BLaER1 (cell line): ENCODE measurements around the gene ODAD2.
"Not testable (repeated sequence)": the region's sequence is repeated elsewhere in the genome, so short reads cannot be mapped to it uniquely, and the experiment has no call there.

Experiments used
- H3K27ac ChIP-seq: shearing (Covaris generic); formaldehyde crosslinking; 2 replicates; pipeline ENCODE4 v1.8.1; 2022
- H3K27me3 ChIP-seq: shearing (Covaris generic); formaldehyde crosslinking; 2 replicates; pipeline ENCODE4 v1.8.1; 2022
- H3K36me3 ChIP-seq: shearing (Covaris generic); formaldehyde crosslinking; 2 replicates; pipeline ENCODE4 v1.8.1; 2022
- H3K4me1 ChIP-seq: shearing (Covaris generic); formaldehyde crosslinking; 2 replicates; pipeline ENCODE4 v1.8.1; 2022
- H3K4me2 ChIP-seq: shearing (Covaris generic); formaldehyde crosslinking; 2 replicates; pipeline ENCODE4 v1.8.1; 2022
- H3K4me3 ChIP-seq: shearing (Covaris generic); formaldehyde crosslinking; 2 replicates; pipeline ENCODE4 v1.8.1; 2022
- H3K9ac ChIP-seq: shearing (Covaris generic); formaldehyde crosslinking; 2 replicates; pipeline ENCODE4 v1.8.1; 2022
- H3K9me3 ChIP-seq: shearing (Covaris generic); formaldehyde crosslinking; 2 replicates; pipeline ENCODE4 v1.8.1; 2022
- H4K20me1 ChIP-seq: shearing (Covaris generic); formaldehyde crosslinking; 2 replicates; pipeline ENCODE4 v1.8.1; 2022
- Cebpa-rat ChIP-seq: shearing (Covaris generic); IDR thresholded peaks from 2 replicates; pipeline ENCODE4 v1.8.1; 2022

The ODAD2 gene

GRCh38 chr10:27912231-27912630 is 86.6 kb downstream of the ODAD2 start:
- Histone ChIP-seq H3K4me2 (no peak overlapping the region), H3K27me3 (no peaks in the 10 kb centered on the region), H4K20me1 (no peaks in the 10 kb centered on the region), H3K36me3 (no peaks in the 10 kb centered on the region), H3K9me3 (peaks cover 5% of the 10 kb centered on the region; the same call in 1 of the 2 replicates), H3K9ac (no peak overlapping the region), H3K4me1 (no peaks in the 10 kb centered on the region), H3K27ac (no peak overlapping the region), H3K4me3 (no peak overlapping the region)
- TF ChIP-seq Cebpa-rat, result no peak

- Histone ChIP-seq H3K36me3 (no peaks in the 10 kb centered on the region), H3K27ac (no peak overlapping the region), H3K9ac (no peak overlapping the region), H3K4me1 (no peaks in the 10 kb centered on the region), H3K4me3 (no peak overlapping the region), H3K9me3 (peaks cover 5% of the 10 kb centered on the region; the same call in 1 of the 2 replicates), H3K27me3 (no peaks in the 10 kb centered on the region), H4K20me1 (no peaks in the 10 kb centered on the region), H3K4me2 (no peak overlapping the region)
- TF ChIP-seq Cebpa-rat, result no peak
Measured at GRCh38 chr10:27911539-27911938, 87.3 kb downstream of the ODAD2 start.

- H3K36me3 ChIP-seq, result no peaks in the 10 kb centered on the region
- H3K9ac ChIP-seq, result no peak overlapping the region
- H3K27me3 ChIP-seq, result no peaks in the 10 kb centered on the region
- no peaks in the 10 kb centered on the region for H4K20me1 ChIP-seq
- peaks cover 5% of the 10 kb centered on the region; the same call in 1 of the 2 replicates for H3K9me3 ChIP-seq
- no peak for TF ChIP-seq Cebpa-rat
- H3K4me3 ChIP-seq, result no peak overlapping the region
- H3K27ac ChIP-seq, result no peak overlapping the region
- H3K4me1 ChIP-seq, result no peaks in the 10 kb centered on the region
- no peak overlapping the region for H3K4me2 ChIP-seq
Measured at GRCh38 chr10:27911011-27911410, 87.9 kb downstream of the ODAD2 start.

- H3K36me3 ChIP-seq, result no peaks in the 10 kb centered on the region
- no peaks in the 10 kb centered on the region for H3K9me3 ChIP-seq
- H3K4me3 ChIP-seq, result no peak overlapping the region
- no peak overlapping the region for H3K9ac ChIP-seq
- no peaks in the 10 kb centered on the region for H3K4me1 ChIP-seq
- TF ChIP-seq Cebpa-rat, result no peak
- no peak overlapping the region for H3K4me2 ChIP-seq
- no peak overlapping the region for H3K27ac ChIP-seq
- no peaks in the 10 kb centered on the region for H4K20me1 ChIP-seq
- H3K27me3 ChIP-seq, result no peaks in the 10 kb centered on the region
Measured at GRCh38 chr10:27908231-27908630, 90.6 kb downstream of the ODAD2 start.

GRCh38 chr10:27899485-27899884 is 99.4 kb downstream of the ODAD2 start:
- not testable (repeated sequence) for H3K9ac ChIP-seq

DNA sequence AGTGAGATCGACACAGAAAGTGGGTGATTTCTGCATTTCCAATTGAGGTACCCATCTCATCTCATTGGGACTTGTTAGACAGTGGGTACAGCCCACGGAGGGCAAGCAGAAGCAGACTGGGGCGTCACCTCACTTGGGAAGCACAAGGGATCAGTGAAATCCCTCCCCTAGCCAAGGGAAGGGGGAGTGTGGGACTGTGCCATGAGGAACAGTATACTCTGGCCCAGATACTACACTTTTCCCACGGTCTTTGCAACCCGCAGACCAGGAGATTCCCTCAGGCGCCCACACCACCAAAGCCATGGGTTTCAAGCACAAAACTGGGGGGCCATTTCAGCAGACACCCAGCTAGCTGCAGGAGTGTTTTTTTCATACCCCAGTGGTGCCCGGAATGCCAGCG is 99.8 kb downstream of the ODAD2 start:
- no peak for TF ChIP-seq Cebpa-rat
- Histone ChIP-seq H4K20me1 (no peaks in the 10 kb centered on the region), H3K4me3 (no peak overlapping the region), H3K27me3 (no peaks in the 10 kb centered on the region), H3K9me3 (peaks cover 9% of the 10 kb centered on the region; the same call in 1 of the 2 replicates), H3K36me3 (no peaks in the 10 kb centered on the region), H3K9ac (no peak overlapping the region), H3K4me1 (no peaks in the 10 kb centered on the region), H3K27ac (no peak overlapping the region), H3K4me2 (no peak overlapping the region)

More at GRCh38 chr10:27899485-27899884, 99.4 kb downstream of the ODAD2 start:
- not testable (repeated sequence) for H3K27ac ChIP-seq, H3K4me2 ChIP-seq, H3K4me3 ChIP-seq, H3K4me1 ChIP-seq, H4K20me1 ChIP-seq, H3K36me3 ChIP-seq, H3K9me3 ChIP-seq, H3K27me3 ChIP-seq

DNA sequence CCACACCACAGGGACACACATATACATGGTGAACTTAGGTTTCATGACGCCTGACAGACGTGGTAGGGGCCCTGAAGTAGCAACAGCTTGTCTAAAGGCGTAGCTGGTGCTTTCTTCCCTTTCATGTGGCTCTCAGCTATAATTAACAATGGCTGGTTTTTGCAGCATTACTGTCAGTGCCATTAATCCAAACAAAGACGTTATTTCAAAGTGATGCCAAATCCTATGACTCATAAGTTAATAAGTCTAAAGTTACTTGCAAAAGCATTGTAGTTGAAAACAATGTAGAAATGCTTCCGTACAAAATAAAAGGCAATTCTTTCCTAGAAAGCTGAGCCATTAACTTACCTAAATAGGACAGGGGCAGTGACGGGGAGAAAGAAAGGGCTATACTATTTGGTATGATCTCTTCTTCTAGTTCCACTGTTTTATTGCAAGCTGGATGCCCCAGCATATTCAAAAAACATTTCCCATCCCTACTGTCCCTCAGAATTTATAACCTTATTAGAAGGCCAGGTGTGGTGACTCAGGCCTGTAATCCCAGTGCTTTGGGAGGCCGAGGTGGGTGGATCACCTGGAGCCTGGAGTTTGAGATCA is 105.4 kb downstream of the ODAD2 start:
- H3K4me3 ChIP-seq, result no peak overlapping the region

GRCh38 chr10:27890971-27891370 is 107.9 kb downstream of the ODAD2 start:
- H3K9ac ChIP-seq, result no peak overlapping the region
- no peaks in the 10 kb centered on the region for H3K36me3 ChIP-seq
- no peak overlapping the region for H3K4me3 ChIP-seq
- H4K20me1 ChIP-seq, result no peaks in the 10 kb centered on the region
- no peaks in the 10 kb centered on the region for H3K27me3 ChIP-seq
- H3K4me2 ChIP-seq, result no peak overlapping the region
- no peak overlapping the region for H3K27ac ChIP-seq
- H3K9me3 ChIP-seq, result no peaks in the 10 kb centered on the region
- H3K4me1 ChIP-seq, result no peaks in the 10 kb centered on the region
- TF ChIP-seq Cebpa-rat, result no peak

More for the DNA sequence above, 105.4 kb downstream of the ODAD2 start:
- Histone ChIP-seq H3K4me2 (no peak overlapping the region), H3K36me3 (no peaks in the 10 kb centered on the region), H4K20me1 (no peaks in the 10 kb centered on the region), H3K9me3 (peaks cover 4% of the 10 kb centered on the region; the same call in 1 of the 2 replicates), H3K27me3 (no peaks in the 10 kb centered on the region), H3K27ac (no peak overlapping the region), H3K4me1 (no peaks in the 10 kb centered on the region), H3K9ac (no peak overlapping the region)
- no peak for TF ChIP-seq Cebpa-rat

DNA sequence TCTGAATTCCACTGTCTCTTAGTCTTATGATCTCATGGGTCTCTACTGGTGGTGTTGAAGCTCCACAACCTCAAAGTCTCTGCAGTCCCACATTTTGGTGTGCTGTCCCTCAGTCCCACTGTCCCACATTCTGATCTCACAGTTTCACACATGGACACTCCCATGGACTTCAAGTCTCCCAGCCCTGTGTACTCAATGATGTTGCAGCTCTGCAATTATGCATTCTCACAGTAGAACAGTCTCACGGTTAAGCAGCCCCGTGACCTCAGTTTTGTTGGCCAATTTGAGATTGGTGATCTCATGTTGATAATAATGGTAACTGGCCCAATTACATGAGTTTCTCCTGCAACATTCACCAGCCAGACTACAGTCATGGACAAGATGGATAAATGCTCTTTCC is 109.4 kb downstream of the ODAD2 start:
- H3K4me3 ChIP-seq, result no peak overlapping the region
- H3K4me1 ChIP-seq, result no peaks in the 10 kb centered on the region
- H4K20me1 ChIP-seq, result no peaks in the 10 kb centered on the region
- no peaks in the 10 kb centered on the region for H3K9me3 ChIP-seq
- no peak overlapping the region for H3K27ac ChIP-seq
- no peaks in the 10 kb centered on the region for H3K36me3 ChIP-seq
- no peak overlapping the region for H3K4me2 ChIP-seq
- no peak overlapping the region for H3K9ac ChIP-seq
- no peaks in the 10 kb centered on the region for H3K27me3 ChIP-seq
- TF ChIP-seq Cebpa-rat, result no peak

DNA sequence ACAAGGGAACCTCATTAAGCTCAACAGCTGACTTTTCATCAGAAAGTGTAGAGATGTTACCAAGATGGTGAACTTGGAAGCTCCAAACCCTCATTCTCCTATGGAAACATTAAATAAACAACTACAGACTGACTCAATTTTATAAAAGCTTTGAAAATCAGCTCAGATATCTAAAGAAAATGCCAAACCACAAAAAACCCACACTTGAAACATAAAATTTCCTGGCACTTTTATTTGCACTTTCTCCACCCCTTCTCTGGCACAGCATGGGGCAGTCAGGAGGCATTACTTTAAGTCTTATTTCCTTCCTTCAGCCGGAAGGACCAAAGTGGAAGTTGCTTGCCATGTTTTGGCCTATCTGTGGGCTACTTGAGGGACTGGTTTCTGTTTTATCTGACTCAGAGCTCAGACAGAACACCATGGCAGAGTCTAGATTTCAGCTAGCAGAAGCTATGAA is 114.7 kb downstream of the ODAD2 start:
- Histone ChIP-seq H3K27ac (no peak overlapping the region), H4K20me1 (no peaks in the 10 kb centered on the region), H3K9ac (no peak overlapping the region), H3K27me3 (no peaks in the 10 kb centered on the region), H3K4me1 (no peaks in the 10 kb centered on the region), H3K36me3 (no peaks in the 10 kb centered on the region), H3K4me3 (no peak overlapping the region), H3K9me3 (no peaks in the 10 kb centered on the region), H3K4me2 (no peak overlapping the region)
- TF ChIP-seq Cebpa-rat, result no peak

DNA sequence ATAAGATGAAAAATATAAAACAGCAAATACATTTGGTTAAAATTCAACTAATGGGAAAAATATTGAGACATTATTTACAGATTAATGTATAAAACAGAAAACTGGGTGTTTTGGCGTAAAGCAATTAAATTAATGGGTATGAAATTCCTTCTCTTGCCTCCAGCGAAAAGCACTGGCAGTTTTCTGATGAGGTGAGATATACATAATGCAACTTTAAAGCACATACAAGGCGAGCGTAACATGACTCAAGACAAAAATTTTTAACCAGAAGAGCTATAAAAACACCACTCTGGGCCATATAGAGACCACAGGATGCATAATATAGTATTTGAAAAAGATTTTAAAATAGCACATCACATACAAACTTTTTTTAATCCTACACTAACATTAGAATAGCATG is 120.6 kb downstream of the ODAD2 start:
- H3K9me3 ChIP-seq, result no peaks in the 10 kb centered on the region
- H3K36me3 ChIP-seq, result no peaks in the 10 kb centered on the region
- H3K4me2 ChIP-seq, result no peak overlapping the region
- H4K20me1 ChIP-seq, result no peaks in the 10 kb centered on the region
- no peak overlapping the region for H3K4me3 ChIP-seq
- no peak overlapping the region for H3K27ac ChIP-seq
- TF ChIP-seq Cebpa-rat, result no peak
- H3K4me1 ChIP-seq, result no peaks in the 10 kb centered on the region
- no peaks in the 10 kb centered on the region for H3K27me3 ChIP-seq
- no peak overlapping the region for H3K9ac ChIP-seq
